GM23338 (cell line): ENCODE results near the gene SYT14. TPM values are rescaled to one million over a fixed set of nuclear protein-coding genes. Genes with fewer than 3 reads are reported as not detected.

ENCODE experiments used
- ATAC-seq: fragments of 200-7000 bp; cut with Tn5 transposase; 3 replicates; pipeline ENCODE4 v1.9.1; 2020
- DNase-seq: peaks from one replicate; pipeline ENCODE4 v3.0.0-alpha.2; 2015; ENCODE audit warnings: low spot score
- H2AFZ ChIP-seq: fragments of 200-600 bp; sonication (generic); 2 replicates; pipeline ENCODE4 v1.8.0; 2016; ENCODE audit warnings: antibody characterized with exemption, mild to moderate bottlenecking, moderate library complexity
- H3F3A ChIP-seq: fragments of 200-600 bp; sonication (generic); replicated peaks from 2 replicates; pipeline ENCODE4 v1.8.0; 2017; ENCODE audit warnings: antibody characterized with exemption, mixed run types, low read depth
- H3K27ac ChIP-seq: fragments of 200-600 bp; sonication (generic); 2 replicates; pipeline ENCODE4 v1.6.1; 2016; ENCODE audit warnings: low read depth
- H3K27me3 ChIP-seq: fragments of 200-600 bp; sonication (generic); 2 replicates; pipeline ENCODE4 v1.8.0; 2016; ENCODE audit warnings: mild to moderate bottlenecking, mixed run types, moderate library complexity; ENCODE audit not compliant: insufficient read depth
- H3K36me3 ChIP-seq: fragments of 200-600 bp; sonication (generic); 2 replicates; pipeline ENCODE4 v1.8.0; 2016; ENCODE audit warnings: mild to moderate bottlenecking; ENCODE audit not compliant: insufficient read depth
- H3K4me1 ChIP-seq: fragments of 200-600 bp; sonication (generic); 2 replicates; pipeline ENCODE4 v1.8.0; 2016; ENCODE audit warnings: mild to moderate bottlenecking, moderate library complexity; ENCODE audit not compliant: insufficient read depth
- H3K4me2 ChIP-seq: fragments of 200-600 bp; sonication (generic); 2 replicates; pipeline ENCODE4 v1.7.1; 2017; ENCODE audit warnings: mixed run types
- H3K4me3 ChIP-seq: fragments of 200-600 bp; sonication (generic); 2 replicates; pipeline ENCODE4 v1.6.1; 2016; ENCODE audit warnings: mixed run types
- H3K79me2 ChIP-seq: fragments of 200-600 bp; sonication (generic); replicated peaks from 2 replicates; pipeline ENCODE4 v1.8.0; 2017; ENCODE audit warnings: mild to moderate bottlenecking; ENCODE audit not compliant: insufficient read depth
- H3K9me2 ChIP-seq: fragments of 200-600 bp; sonication (generic); 2 replicates; pipeline ENCODE4 v1.8.0; 2017; ENCODE audit not compliant: insufficient read depth
- H4K20me1 ChIP-seq: fragments of 200-600 bp; sonication (generic); replicated peaks from 2 replicates; pipeline ENCODE4 v1.8.0; 2017; ENCODE audit warnings: mild to moderate bottlenecking; ENCODE audit not compliant: insufficient read depth
- H3K27ac Mint-ChIP-seq: 2 replicates; pipeline ENCODE4 v1.8.0; 2020; ENCODE audit warnings: inconsistent platforms, mild to moderate bottlenecking, moderate library complexity, mixed read lengths
- H3K27me3 Mint-ChIP-seq: 3 replicates; pipeline ENCODE4 v1.8.0; 2022; ENCODE audit warnings: low read depth, mild to moderate bottlenecking, moderate library complexity, mixed read lengths, inconsistent platforms; ENCODE audit not compliant: insufficient read depth, poor library complexity
- H3K36me3 Mint-ChIP-seq: 3 replicates; pipeline ENCODE4 v1.8.0; 2021; ENCODE audit warnings: low read depth, mild to moderate bottlenecking, inconsistent platforms, moderate library complexity, mixed read lengths
- H3K4me1 Mint-ChIP-seq: 3 replicates; pipeline ENCODE4 v1.8.0; 2020; ENCODE audit warnings: mild to moderate bottlenecking, inconsistent platforms, mixed read lengths
- H3K4me3 Mint-ChIP-seq: 3 replicates; pipeline ENCODE4 v1.8.0; 2021; ENCODE audit warnings: moderate library complexity, mild to moderate bottlenecking, inconsistent platforms, mixed read lengths
- H3K9me3 Mint-ChIP-seq: 3 replicates; pipeline ENCODE4 v1.8.0; 2020; ENCODE audit warnings: moderate library complexity, mild to moderate bottlenecking, inconsistent platforms, mixed read lengths
- CREB1 ChIP-seq: fragments of 250-450 bp; sonication (Bioruptor Pico); IDR thresholded peaks from 2 replicates; pipeline ENCODE4 v1.5.0; 2020; ENCODE audit warnings: low read depth, mild to moderate bottlenecking, moderate library complexity
- CTCF ChIP-seq, 2 experiments: fragments of 200-600 bp in 1 of 2; sonication (generic) in 1 of 2; conservative IDR thresholded peaks; 2 replicates each; pipeline versions ENCODE4 v1.5.1 to v1.6.1; 2016 to 2017; ENCODE audit warnings: antibody characterized with exemption in 2 of 2, low read depth in 2 of 2, mild to moderate bottlenecking in 2 of 2, moderate library complexity in 1 of 2
- ETS1 ChIP-seq: IDR thresholded peaks from 2 replicates; pipeline ENCODE4 v1.6.1; 2016; ENCODE audit warnings: antibody characterized with exemption
- EZH2 ChIP-seq: fragments of 200-600 bp; sonication (generic); IDR thresholded peaks from one replicate; pipeline ENCODE4 v1.8.0; 2017; ENCODE audit warnings: antibody characterized with exemption, mild to moderate bottlenecking, low read depth; ENCODE audit not compliant: unreplicated experiment
- EZH2phosphoT487 ChIP-seq: fragments of 200-600 bp; sonication (generic); IDR thresholded peaks from one replicate; pipeline ENCODE4 v1.8.1; 2018; ENCODE audit warnings: antibody characterized with exemption; ENCODE audit not compliant: unreplicated experiment
- POLR2AphosphoS5 ChIP-seq: IDR thresholded peaks from 2 replicates; pipeline ENCODE4 v1.6.1; 2016; ENCODE audit warnings: antibody characterized with exemption, low read depth
- REST ChIP-seq: IDR thresholded peaks from one replicate; pipeline ENCODE4 v1.6.1; 2018; ENCODE audit warnings: antibody characterized with exemption; ENCODE audit not compliant: unreplicated experiment
- ZNF462 ChIP-seq: fragments of 250-450 bp; sonication (Bioruptor Pico); IDR thresholded peaks from 2 replicates; pipeline ENCODE4 v1.5.0; 2020; ENCODE audit warnings: mild to moderate bottlenecking, moderate library complexity
- polyA plus RNA-seq: library from polyadenylated mRNA; unstranded; fragments of >200 nt; fragmentation: Nextera tagmentation; extraction: Ambion mirVana; gene quantifications from 2 replicates; pipeline ENCODE4 v1.2.1, GENCODE V29; 2016
- total RNA-seq: library from RNA; depleted of rRNA; stranded (reverse); fragments of >200 nt; shearing (Covaris generic); gene quantifications from 2 replicates; pipeline ENCODE4 v1.2.3, GENCODE V29; 2014

SYT14 gene
- total and polyA plus RNA-seq, 2 experiments from 2014 or later: 5.2 to 22.4 TPM

- no peak for TF ChIP-seq REST
- no peak for TF ChIP-seq EZH2
- TF ChIP-seq CREB1 (CRISPR knock-in tag): no peak
- TF ChIP-seq ETS1: no peak
These were observed 47.0 kb downstream of the SYT14 start (continued) for GRCh38 chr1:209985002-209985401.

GRCh38 chr1:209988706-209989105 lies 50.7 kb downstream of the SYT14 start:
- no peak overlapping the region; the same call in 1 of the 2 replicates for H3K27ac Mint-ChIP-seq
- H3K27ac ChIP-seq: no peak overlapping the region
- H3K9me3 Mint-ChIP-seq: peaks cover 4% of the 10 kb centered on the region
- no peaks in the 10 kb centered on the region for H3K9me2 ChIP-seq
- H3K36me3 Mint-ChIP-seq: peaks cover 15% of the 10 kb centered on the region
- H3K27me3 ChIP-seq: no peaks in the 10 kb centered on the region
- DNase-seq (no peak), ATAC-seq (no peak)
- H3K79me2 ChIP-seq: 0 out of 2 replicates have a peak, but pooled peaks cover 11% of the 10 kb centered on the region
- H3K27me3 Mint-ChIP-seq: no peaks in the 10 kb centered on the region
- no peaks in the 10 kb centered on the region for H4K20me1 ChIP-seq
- H2AFZ ChIP-seq: no peak overlapping the region
- H3K4me3 Mint-ChIP-seq: no peak overlapping the region
- no peak overlapping the region for H3K4me3 ChIP-seq
- peaks cover 19% of the 10 kb centered on the region for H3K4me1 ChIP-seq
- H3K4me2 ChIP-seq: no peak overlapping the region
- H3K36me3 ChIP-seq: no peaks in the 10 kb centered on the region
- H3K4me1 Mint-ChIP-seq: peaks cover 31% of the 10 kb centered on the region
- no peaks in the 10 kb centered on the region for H3F3A ChIP-seq
- TF ChIP-seq CTCF (conservative IDR thresholded peaks at IDR 0.05; ENCODE audit: low read depth in 2 of 2): no peak
- TF ChIP-seq CREB1 (CRISPR knock-in tag): no peak
- TF ChIP-seq REST: no peak
- TF ChIP-seq POLR2AphosphoS5: no peak
- TF ChIP-seq ZNF462 (CRISPR knock-in tag): no peak
- TF ChIP-seq EZH2phosphoT487: no peak
